ENCODE results near the gene NME4.

GRCh38 chr16:353404-354290, 43.4 kb upstream of the NME4 start:
- TF ChIP-seq, protein P1, sequence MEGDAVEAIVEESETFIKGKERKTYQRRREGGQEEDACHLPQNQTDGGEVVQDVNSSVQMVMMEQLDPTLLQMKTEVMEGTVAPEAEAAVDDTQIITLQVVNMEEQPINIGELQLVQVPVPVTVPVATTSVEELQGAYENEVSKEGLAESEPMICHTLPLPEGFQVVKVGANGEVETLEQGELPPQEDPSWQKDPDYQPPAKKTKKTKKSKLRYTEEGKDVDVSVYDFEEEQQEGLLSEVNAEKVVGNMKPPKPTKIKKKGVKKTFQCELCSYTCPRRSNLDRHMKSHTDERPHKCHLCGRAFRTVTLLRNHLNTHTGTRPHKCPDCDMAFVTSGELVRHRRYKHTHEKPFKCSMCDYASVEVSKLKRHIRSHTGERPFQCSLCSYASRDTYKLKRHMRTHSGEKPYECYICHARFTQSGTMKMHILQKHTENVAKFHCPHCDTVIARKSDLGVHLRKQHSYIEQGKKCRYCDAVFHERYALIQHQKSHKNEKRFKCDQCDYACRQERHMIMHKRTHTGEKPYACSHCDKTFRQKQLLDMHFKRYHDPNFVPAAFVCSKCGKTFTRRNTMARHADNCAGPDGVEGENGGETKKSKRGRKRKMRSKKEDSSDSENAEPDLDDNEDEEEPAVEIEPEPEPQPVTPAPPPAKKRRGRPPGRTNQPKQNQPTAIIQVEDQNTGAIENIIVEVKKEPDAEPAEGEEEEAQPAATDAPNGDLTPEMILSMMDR (conservative IDR thresholded peaks at IDR 0.05; ENCODE audit: low read length) = no peak
- TF ChIP-seq EZH2phosphoT487 (IDR thresholded peaks at IDR 0.05; ENCODE audit: borderline replicate concordance, low read depth, low read length) = no peak

Data from OCI-LY7 (cell line).